ENCODE measurements around the gene CNOT2. TPM values are rescaled to one million over a fixed set of nuclear protein-coding genes. Genes with fewer than 3 reads are reported as not detected.

Gene CNOT2
- total and polyA plus RNA-seq, 2 experiments from 2014 or later = 67.3 to 158 TPM

- WGBS (ENCODE audit: low lambda C conversion rate, missing lambda C conversion rate) = 98% methylated on average over 2 of the region's 2 CpGs
Observed at GRCh38 chr12:70351076-70351475, 107.8 kb downstream of the CNOT2 start.

DNA sequence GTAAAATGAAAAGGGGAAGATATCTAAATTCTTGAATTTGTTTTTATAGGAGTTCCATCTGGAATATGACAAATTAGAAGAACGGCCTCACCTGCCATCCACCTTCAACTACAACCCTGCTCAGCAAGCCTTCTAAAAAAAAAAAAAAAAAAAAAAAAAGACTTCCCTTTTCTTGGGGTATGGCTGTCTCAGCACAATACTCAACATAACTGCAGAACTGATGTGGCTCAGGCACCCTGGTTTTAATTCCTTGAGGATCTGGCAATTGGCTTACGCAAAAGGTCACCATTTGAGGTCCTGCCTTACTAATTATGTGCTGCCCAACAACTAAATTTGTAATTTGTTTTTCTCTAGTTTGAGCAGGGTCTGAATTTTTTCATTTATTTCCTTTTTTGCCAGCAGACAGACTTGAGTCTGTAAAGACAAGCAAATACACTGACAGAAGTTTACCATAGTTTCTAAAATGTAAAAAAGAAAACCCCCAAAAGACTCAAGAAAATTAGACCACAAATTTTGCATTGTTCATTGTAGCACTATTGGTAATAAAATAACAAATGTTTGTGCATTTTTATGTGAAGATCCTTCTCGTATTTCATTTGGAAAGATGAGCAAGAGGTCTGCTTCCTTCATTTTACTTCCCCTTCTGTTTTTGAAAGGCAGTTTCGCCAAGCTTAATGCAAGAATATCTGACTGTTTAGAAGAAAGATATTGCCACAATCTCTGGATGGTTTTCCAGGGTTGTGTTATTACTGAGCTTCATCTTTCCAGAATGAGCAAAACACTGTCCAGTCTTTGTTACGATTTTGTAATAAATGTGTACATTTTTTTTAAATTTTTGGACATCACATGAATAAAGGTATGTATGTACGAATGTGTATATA lies 110.8 kb downstream of the CNOT2 start:
- Histone ChIP-seq H3K27me3 (no peaks in the 10 kb centered on the region), H3K4me1 (ENCODE audit: insufficient read depth) (no peaks in the 10 kb centered on the region), H3K9me3 (ENCODE audit: low read depth) (no peaks in the 10 kb centered on the region), H3K27ac (no peak overlapping the region), H3K4me2 (no peak overlapping the region), H3K4me3 (no peak overlapping the region), H4K20me1 (ENCODE audit: insufficient read depth, poor library complexity, severe bottlenecking) (no peaks in the 10 kb centered on the region), H3K9me2 (replicated peaks; ENCODE audit: insufficient read depth) (no peaks in the 10 kb centered on the region), H3K79me2 (no peaks in the 10 kb centered on the region), H2AFZ (no peak overlapping the region), H3K36me3 (replicated peaks; ENCODE audit: insufficient read depth, low read depth) (no peaks in the 10 kb centered on the region)
- no peak for TF ChIP-seq EZH2phosphoT487 (IDR thresholded peaks at IDR 0.05; ENCODE audit: low read depth, severe bottlenecking, unreplicated experiment)
- TF ChIP-seq EZH2 (IDR thresholded peaks at IDR 0.05; ENCODE audit: borderline replicate concordance) = no peak
- no peak for TF ChIP-seq CTCF (IDR thresholded peaks at IDR 0.05; ENCODE audit: poor library complexity)
- WGBS (ENCODE audit: low lambda C conversion rate, missing lambda C conversion rate) = 95% methylated on average over 6 of the region's 6 CpGs
- DNase-seq (ENCODE audit: low spot score) = no peak

More at GRCh38 chr12:70351076-70351475, 107.8 kb downstream of the CNOT2 start:
- H3K4me1 ChIP-seq (ENCODE audit: insufficient read depth) = no peaks in the 10 kb centered on the region
- TF ChIP-seq EZH2phosphoT487 (IDR thresholded peaks at IDR 0.05; ENCODE audit: low read depth, severe bottlenecking, unreplicated experiment) = no peak
- no peak for TF ChIP-seq CTCF (IDR thresholded peaks at IDR 0.05; ENCODE audit: poor library complexity)
- H3K4me3 ChIP-seq = no peak overlapping the region
- no peaks in the 10 kb centered on the region for H3K9me2 ChIP-seq (replicated peaks; ENCODE audit: insufficient read depth)
- H3K36me3 ChIP-seq (replicated peaks; ENCODE audit: insufficient read depth, low read depth) = no peaks in the 10 kb centered on the region
- no peak overlapping the region for H2AFZ ChIP-seq
- H4K20me1 ChIP-seq (ENCODE audit: insufficient read depth, poor library complexity, severe bottlenecking) = no peaks in the 10 kb centered on the region
- no peak for DNase-seq (ENCODE audit: low spot score)
- H3K27ac ChIP-seq = no peak overlapping the region
- H3K4me2 ChIP-seq = no peak overlapping the region
- H3K9me3 ChIP-seq (ENCODE audit: low read depth) = no peaks in the 10 kb centered on the region
- H3K27me3 ChIP-seq = no peaks in the 10 kb centered on the region
- H3K79me2 ChIP-seq = no peaks in the 10 kb centered on the region

DNA sequence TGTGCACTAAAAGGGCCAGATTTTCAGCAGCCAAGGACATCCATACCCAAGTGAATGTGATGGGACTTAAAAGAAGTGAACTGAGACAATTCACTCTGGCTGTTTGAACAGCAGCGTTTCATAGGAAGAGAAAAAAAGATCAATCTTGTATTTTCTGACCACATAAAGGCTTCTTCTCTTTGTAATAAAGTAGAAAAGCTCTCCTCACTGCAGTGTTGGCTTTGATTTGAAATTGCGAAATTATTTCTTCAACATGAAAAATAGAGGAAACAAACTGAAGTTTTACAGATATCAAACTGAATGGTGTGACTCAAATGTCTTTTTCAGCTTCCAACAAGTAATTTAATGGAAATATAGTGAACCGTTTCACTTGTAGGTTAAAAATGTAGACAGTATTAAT lies 111.6 kb downstream of the CNOT2 start:
- DNase-seq (ENCODE audit: low spot score) = no peak
- 100% methylated on average over 3 of the region's 3 CpGs for WGBS (ENCODE audit: low lambda C conversion rate, missing lambda C conversion rate)
- no peaks in the 10 kb centered on the region for H3K4me1 ChIP-seq (ENCODE audit: insufficient read depth)
- H3K4me3 ChIP-seq = no peak overlapping the region
- H3K36me3 ChIP-seq (replicated peaks; ENCODE audit: insufficient read depth, low read depth) = no peaks in the 10 kb centered on the region
- TF ChIP-seq EZH2 (IDR thresholded peaks at IDR 0.05; ENCODE audit: borderline replicate concordance) = no peak
- TF ChIP-seq CTCF (IDR thresholded peaks at IDR 0.05; ENCODE audit: poor library complexity) = no peak
- no peak for TF ChIP-seq EZH2phosphoT487 (IDR thresholded peaks at IDR 0.05; ENCODE audit: low read depth, severe bottlenecking, unreplicated experiment)
- no peaks in the 10 kb centered on the region for H3K9me2 ChIP-seq (replicated peaks; ENCODE audit: insufficient read depth)
- no peaks in the 10 kb centered on the region for H3K27me3 ChIP-seq
- no peaks in the 10 kb centered on the region for H4K20me1 ChIP-seq (ENCODE audit: insufficient read depth, poor library complexity, severe bottlenecking)
- no peaks in the 10 kb centered on the region for H3K79me2 ChIP-seq
- no peak overlapping the region for H2AFZ ChIP-seq
- no peak overlapping the region for H3K4me2 ChIP-seq
- H3K27ac ChIP-seq = no peak overlapping the region
- no peaks in the 10 kb centered on the region for H3K9me3 ChIP-seq (ENCODE audit: low read depth)
